Measurements from ENCODE around the gene TMEM120B. TPM values are rescaled to one million over a fixed set of nuclear protein-coding genes. Genes with fewer than 3 reads are reported as not detected.
A peak's percentile ranks its signal among the peaks of the same experiment; 100 is the strongest.

TMEM120B gene
- total RNA-seq, 1 donor from 2014 or later = 9.7 TPM

DNA sequence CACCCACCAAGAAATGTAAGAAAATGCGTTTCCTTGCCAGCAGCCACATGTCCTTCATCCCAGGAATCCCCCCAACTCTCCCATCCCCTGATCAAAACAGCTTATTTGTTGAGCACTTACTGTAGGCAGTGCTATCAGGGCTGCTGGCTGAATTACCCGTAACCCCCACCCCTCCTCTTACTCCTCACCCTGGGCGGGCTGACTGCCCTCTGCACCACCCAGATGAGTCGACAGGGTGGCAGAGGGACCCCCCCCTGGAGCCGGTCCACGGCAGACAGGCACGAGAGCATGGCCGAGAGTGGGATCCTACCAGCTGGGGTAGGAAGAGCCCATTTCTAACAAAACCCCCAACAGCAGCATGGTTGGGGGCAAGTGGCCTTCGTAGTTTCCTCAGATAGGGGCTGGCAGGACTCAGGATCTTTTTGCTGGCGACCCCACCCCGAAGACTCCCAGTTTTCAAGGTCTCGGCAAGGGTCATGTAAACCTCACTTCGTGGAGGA, 82.0 kb downstream of the TMEM120B start:
- peaks cover 30 to 42% of the 10 kb centered on the region in 2 donors for H3K4me1 ChIP-seq
- H3K27me3 ChIP-seq = no peaks in the 10 kb centered on the region
- peak overlapping the region; percentile 19 to 67 for H3K4me3 ChIP-seq
- H3K9me3 ChIP-seq = no peaks in the 10 kb centered on the region
- no peak for DNase-seq (ENCODE audit: low spot score in 2 of 2)
- peaks cover 5 to 7% of the 10 kb centered on the region in 2 donors for H3K36me3 ChIP-seq
- peak overlapping the region; percentile 100 for H3K27ac ChIP-seq
- TF ChIP-seq, protein P1, sequence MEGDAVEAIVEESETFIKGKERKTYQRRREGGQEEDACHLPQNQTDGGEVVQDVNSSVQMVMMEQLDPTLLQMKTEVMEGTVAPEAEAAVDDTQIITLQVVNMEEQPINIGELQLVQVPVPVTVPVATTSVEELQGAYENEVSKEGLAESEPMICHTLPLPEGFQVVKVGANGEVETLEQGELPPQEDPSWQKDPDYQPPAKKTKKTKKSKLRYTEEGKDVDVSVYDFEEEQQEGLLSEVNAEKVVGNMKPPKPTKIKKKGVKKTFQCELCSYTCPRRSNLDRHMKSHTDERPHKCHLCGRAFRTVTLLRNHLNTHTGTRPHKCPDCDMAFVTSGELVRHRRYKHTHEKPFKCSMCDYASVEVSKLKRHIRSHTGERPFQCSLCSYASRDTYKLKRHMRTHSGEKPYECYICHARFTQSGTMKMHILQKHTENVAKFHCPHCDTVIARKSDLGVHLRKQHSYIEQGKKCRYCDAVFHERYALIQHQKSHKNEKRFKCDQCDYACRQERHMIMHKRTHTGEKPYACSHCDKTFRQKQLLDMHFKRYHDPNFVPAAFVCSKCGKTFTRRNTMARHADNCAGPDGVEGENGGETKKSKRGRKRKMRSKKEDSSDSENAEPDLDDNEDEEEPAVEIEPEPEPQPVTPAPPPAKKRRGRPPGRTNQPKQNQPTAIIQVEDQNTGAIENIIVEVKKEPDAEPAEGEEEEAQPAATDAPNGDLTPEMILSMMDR (IDR thresholded peaks at IDR 0.05) = no peak
- intact Hi-C loops (cut with DNase I) = loop anchor here (1.0 to 10.0 kb wide), 8 partner anchors 10 to 430 kb away; partner anchors contain the start of genes DIABLO, HPD and SETD1B

DNA sequence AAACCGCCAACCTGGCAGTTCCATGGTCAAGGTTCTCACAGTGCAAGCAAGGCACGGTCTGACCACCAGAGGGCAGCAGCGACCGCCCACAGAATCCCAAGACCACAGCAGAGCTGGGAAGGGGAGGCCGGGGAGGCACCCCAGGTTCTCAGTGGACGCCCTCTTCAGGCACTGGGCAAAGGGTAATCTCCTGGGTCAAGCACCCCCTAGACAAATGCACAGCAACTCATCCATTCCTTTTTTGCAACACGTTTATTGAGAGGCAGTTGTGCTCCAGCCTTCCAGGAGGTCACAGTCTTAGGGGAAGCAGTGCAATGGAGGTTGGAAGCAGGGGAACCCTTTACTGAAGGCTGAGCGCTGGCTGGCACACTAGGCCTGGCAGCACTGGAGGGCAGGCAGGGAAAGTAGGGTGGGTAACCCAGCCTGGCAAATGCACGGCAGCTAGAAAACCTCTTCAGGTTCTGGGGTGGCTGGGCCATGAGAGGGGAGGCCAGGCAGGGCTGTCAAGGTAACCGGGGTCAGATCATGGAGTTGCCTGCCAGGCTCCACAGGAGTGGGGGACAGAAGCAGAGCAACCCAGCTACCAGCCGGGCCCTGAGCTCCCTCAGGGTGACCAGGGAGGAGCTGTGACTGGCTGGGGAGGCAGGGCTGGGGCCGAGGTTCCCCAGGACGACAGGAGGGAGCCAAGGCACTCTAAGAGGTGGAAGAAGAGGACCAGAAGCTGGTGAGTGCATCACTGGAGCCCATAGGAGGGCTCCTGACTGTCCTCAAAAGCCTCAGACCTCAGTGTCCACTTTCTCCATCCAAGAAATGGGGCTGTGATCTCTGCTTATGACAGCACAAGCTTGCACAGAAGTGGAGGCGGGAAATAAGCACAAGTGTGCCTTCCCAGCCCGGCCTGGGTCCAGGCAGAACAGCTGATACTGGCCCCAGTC, 82.7 kb downstream of the TMEM120B start:
- Histone ChIP-seq H3K9me3 (no peaks in the 10 kb centered on the region), H3K27ac (peak overlapping the region; percentile 100), H3K4me3 (peak overlapping the region in 1 of 2 donors; percentile 67), H3K4me1 (peaks cover 30 to 42% of the 10 kb centered on the region in 2 donors), H3K27me3 (no peaks in the 10 kb centered on the region), H3K36me3 (peaks cover 5 to 7% of the 10 kb centered on the region in 2 donors)
- intact Hi-C loops (cut with DNase I) = loop anchor here (1.0 to 10.0 kb wide), 5 partner anchors 9 to 430 kb away; partner anchors contain the start of genes DIABLO, HPD and SETD1B
- TF ChIP-seq, protein P1 (IDR thresholded peaks at IDR 0.05) = peak; percentile 96 to 97 (median 97)
- peak in 1 of 2 donors; percentile 95 for DNase-seq (ENCODE audit: low spot score in 2 of 2)

DNA sequence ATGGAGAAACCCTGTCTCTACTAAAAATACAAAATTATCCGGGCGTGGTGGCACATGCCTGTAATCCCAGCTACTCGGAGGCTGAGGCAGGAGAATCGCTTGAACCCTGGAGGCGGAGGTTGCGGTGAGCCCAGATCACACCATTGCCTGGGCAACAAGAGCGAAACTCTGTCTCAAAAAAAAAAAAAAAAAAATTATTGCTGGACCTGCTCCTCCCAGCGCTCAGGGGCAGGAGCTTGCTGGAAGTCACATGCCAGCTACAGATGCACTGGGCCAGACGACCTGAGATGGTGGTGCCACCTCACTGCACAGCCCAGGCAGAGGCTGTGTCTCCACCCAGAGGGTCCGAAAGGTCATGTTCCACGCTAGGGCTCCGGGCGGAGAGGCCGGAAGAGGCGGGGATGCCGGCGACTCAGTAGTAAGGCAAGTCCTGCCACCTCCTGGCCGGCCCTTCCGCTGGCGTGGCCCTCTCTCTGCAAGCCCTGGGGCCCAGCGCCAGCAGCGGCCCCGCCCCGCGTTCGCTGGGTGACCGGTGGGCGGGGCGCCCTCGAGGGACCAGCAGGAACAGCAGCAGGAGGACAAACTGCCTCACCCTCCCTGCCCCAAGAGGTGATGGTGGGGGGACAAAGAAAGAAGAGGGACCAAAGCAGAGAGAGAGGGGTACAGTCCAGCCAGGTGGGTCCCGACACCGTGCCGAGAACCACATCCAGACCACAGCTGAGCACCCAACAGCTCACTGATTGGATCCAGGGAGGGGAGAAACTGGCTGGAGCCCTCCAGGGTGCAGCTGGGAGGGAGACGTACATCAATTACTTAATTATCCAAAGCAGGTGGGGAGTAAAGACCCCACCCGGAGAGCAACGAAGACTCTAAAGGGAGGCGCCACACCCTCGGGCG, 84.6 kb downstream of the TMEM120B start:
- H3K27me3 ChIP-seq = no peaks in the 10 kb centered on the region
- peak overlapping the region; percentile 100 for H3K27ac ChIP-seq
- H3K36me3 ChIP-seq = peaks cover 5 to 7% of the 10 kb centered on the region in 2 donors
- TF ChIP-seq, protein P1 (IDR thresholded peaks at IDR 0.05) = peak; percentile 29 to 43 (median 30)
- H3K4me1 ChIP-seq = peaks cover 30 to 42% of the 10 kb centered on the region in 2 donors
- DNase-seq (ENCODE audit: low spot score in 2 of 2) = peak; percentile 89 to 99
- peak overlapping the region; percentile 41 to 94 for H3K4me3 ChIP-seq
- intact Hi-C loops (cut with DNase I) = loop anchor here (5.0 to 10.0 kb wide), 2 partner anchors 260 to 428 kb away; partner anchors contain the start of gene DIABLO
- H3K9me3 ChIP-seq = no peaks in the 10 kb centered on the region

DNA sequence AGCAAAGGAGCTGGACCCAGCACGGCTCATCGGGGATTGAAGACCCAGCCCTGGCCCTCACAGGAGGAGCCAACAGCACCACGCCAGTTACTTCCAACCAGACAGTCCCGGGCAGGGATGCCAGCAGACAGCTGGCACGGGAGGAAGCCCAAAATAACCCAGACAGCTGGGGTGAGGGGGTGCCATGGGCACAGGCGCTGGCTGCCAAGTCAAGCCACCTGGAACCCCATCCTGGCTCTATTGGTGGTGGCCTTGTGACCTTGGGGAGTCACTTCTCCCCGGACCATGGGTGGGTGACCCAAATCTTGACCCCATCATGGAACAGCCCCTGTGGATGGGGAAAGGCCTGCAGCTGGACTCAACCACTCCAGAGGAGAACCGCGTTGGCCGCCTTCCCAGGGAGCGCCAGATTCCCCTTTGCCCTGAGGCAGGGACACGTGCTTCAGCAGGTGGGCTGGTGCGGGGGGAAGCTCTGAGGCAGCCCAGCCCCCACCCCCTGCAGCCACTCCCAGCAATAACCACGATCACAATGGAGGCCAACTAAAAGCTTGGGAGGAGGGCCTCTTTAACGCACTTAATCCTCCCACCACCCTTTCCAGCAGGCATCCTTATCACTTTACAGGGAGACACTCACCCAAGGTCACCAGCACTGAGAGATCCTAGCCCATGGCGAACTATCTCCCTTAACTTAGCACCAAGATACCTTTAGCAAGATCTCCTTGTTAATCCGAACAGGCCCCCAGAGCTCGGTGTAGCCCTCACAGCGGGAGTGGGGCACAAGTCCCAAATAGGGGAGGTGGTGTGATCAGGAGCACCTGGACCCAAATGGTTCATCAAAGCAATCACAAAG, 85.6 kb downstream of the TMEM120B start:
- intact Hi-C loops (cut with DNase I) = loop anchor here (5.0 to 10.0 kb wide), 2 partner anchors 261 to 427 kb away; partner anchors contain the start of gene DIABLO
- H3K36me3 ChIP-seq = peaks cover 5 to 7% of the 10 kb centered on the region in 2 donors
- H3K4me3 ChIP-seq = peak overlapping the region; percentile 94 to 98
- TF ChIP-seq, protein P1 (IDR thresholded peaks at IDR 0.05) = no peak
- no peaks in the 10 kb centered on the region for H3K27me3 ChIP-seq
- no peak for DNase-seq (ENCODE audit: low spot score in 2 of 2)
- H3K4me1 ChIP-seq = peaks cover 29 to 42% of the 10 kb centered on the region in 2 donors
- peak overlapping the region; percentile 100 for H3K27ac ChIP-seq
- no peaks in the 10 kb centered on the region for H3K9me3 ChIP-seq

Data from ascending aorta (tissue), 2 donors.